Measurements from ENCODE around the gene SMAD9. TPM values are rescaled to one million over a fixed set of nuclear protein-coding genes. Genes with fewer than 3 reads are reported as not detected.

The SMAD9 gene
- polyA plus RNA-seq, 3 donors, result 24.3 to 32.6 (median 29.8) TPM

GRCh38 chr13:36820222-36820621 lies 99.8 kb downstream of the SMAD9 start:
- no peak for DNase-seq

GRCh38 chr13:36819739-36820090 lies 100.3 kb downstream of the SMAD9 start:
- DNase-seq, result no peak

GRCh38 chr13:36818804-36819738 lies 101.0 kb downstream of the SMAD9 start, which contains the start of gene RFXAP:
Gene RFXAP, plus strand, starts transcription at chr13:36819222. Its CDS starts 136 bp downstream, at chr13:36819358.
- peak; percentile 86 for DNase-seq

GRCh38 chr13:36817996-36818803 lies 101.8 kb downstream of the SMAD9 start:
- DNase-seq, result no peak

GRCh38 chr13:36815062-36815461 lies 105.0 kb downstream of the SMAD9 start:
- DNase-seq, result no peak

GRCh38 chr13:36814465-36814864 lies 105.6 kb downstream of the SMAD9 start:
- DNase-seq, result peak; percentile 54

DNA sequence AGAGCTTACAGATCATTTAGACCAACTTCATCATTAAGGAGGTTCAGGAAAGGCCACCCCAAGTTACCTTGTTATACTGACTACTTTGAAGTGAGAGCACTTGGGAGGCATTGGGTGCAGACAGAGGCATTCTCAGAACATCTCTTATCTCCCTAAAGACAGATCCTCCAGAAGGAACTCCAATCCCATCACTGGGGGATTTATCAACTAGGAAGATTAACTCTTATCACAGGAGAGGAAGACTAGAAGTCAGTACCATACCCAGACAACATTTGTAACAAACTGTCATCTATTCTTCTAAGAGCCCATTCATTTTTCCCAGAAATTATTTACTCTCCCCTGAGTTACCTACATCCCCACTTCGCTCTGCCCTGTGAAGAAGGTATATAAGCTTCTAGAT lies 106.8 kb downstream of the SMAD9 start:
- DNase-seq, result no peak

DNA sequence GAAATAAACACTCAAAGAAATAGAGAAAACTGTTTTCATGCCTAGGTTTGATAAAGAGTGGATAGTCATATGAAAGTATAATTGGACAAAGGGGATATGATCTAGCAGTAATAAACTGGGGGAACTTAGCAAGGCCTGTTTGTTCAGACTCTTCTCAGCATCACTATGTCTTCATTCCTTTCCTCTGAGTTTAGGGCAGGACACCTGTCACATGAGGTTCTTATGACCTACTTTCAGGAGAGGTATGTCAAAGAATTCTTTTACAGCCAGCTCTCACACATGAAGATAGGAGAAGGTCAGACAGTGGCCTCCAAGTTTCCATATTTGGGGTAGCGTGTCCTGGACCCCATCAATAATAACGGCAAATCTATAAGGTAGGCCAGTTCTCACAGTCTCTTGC lies 112.4 kb downstream of the SMAD9 start:
- DNase-seq, result no peak

GRCh38 chr13:36806102-36806501 lies 113.9 kb downstream of the SMAD9 start:
- no peak for DNase-seq

DNA sequence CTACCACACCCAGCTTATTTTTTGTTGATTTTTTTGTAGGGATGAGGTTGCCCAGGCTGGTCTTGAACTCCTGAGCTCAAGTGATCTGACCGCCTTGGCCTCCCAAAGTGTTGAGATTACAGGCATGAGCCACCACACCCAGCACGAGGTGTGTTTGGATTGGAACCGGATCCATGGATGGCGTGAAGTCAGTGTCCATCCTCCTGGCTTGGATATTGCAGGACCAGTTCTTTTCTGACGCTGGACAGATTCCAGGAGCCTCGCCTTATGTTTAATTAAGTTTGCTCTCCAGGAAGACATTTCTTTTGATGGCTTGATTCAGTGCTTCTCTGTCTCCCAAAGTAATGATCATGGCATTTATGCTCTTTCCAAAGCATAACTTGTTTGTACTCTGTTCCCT lies 115.5 kb downstream of the SMAD9 start:
- DNase-seq, result no peak

DNA sequence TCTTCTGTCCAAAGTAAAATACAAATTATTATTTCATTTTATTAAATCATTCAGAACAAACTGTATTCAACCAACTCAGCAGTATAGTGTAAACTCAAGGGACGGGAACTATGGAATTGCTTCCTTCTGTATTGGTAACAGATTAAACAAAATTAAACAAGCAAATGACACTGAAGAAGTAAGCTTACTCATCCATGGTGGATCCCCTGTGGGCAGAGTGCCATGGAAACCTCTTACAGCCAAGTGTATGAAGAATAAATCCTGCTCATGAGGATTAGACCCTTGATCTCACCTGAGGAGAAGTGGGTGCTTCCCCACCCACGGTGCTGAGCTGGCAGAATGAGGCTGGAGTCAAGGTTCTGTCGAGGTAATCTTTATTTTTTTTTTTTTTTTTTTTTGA lies 119.0 kb downstream of the SMAD9 start:
- DNase-seq, result no peak

DNA sequence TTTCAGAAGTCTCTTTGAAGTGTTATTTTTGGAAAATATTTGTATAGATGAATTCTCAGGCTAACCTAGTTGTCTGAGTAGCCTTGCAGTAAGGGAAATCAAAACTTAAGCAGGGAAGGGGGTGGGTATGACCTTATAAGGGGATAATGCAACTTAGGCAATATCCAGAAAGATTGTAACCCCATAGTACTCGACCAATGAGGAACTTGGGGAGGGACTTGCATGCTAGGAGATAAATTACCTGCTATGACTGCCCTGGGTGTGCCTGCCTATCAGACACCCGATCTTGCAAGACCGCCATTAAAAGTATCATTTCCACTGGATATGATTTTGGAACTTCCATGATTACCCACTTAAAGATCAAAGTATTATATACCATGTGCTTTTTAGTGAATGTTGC lies 124.0 kb downstream of the SMAD9 start:
- no peak for DNase-seq

GRCh38 chr13:36795463-36795862 lies 124.6 kb downstream of the SMAD9 start:
- DNase-seq, result no peak

Other genes with a start within 250 kb of the SMAD9 start
- gene SERTM1, start 246.2 kb downstream of the SMAD9 start, polyA plus RNA-seq (ENCODE audit: insufficient read length in 3 of 3), result under 1 TPM; 0.28 to 0.58 (median 0.40) TPM
- 10 to 100 TPM; 10.1 to 14.8 (median 13.4) TPM for gene RFXAP, start 101.0 kb downstream of the SMAD9 start, polyA plus RNA-seq (ENCODE audit: insufficient read length in 3 of 3)
- 10 to 100 TPM; 49.5 to 58.6 (median 55.2) TPM for gene ALG5, start 79.1 kb upstream of the SMAD9 start, polyA plus RNA-seq (ENCODE audit: insufficient read length in 3 of 3)
- 10 to 100 TPM; 56.1 to 84.3 (median 82.4) TPM for gene EXOSC8, start 80.5 kb upstream of the SMAD9 start, polyA plus RNA-seq (ENCODE audit: insufficient read length in 3 of 3)
- gene SUPT20H, start 139.4 kb upstream of the SMAD9 start, polyA plus RNA-seq (ENCODE audit: insufficient read length in 3 of 3), result 100 to 1,000 TPM in 2 of 3 donors, 10 to 100 TPM in 1; 83.2 to 111 (median 107) TPM
- under 1 TPM; 0.09 to 0.12 (median 0.11) TPM for gene CSNK1A1L, start 185.4 kb upstream of the SMAD9 start, polyA plus RNA-seq (ENCODE audit: insufficient read length in 3 of 3)